Hematopoietic multipotent progenitor cell treated with erythropoietin and hydrocortisone succinate and interleukin-3 and kit ligand, for 6 days (in vitro differentiated cells): Measurements from ENCODE around the gene ARHGAP22.

ENCODE experiments used
- DNase-seq: peaks from one replicate; pipeline ENCODE4 v3.0.0-alpha.2; 2015

The ARHGAP22 gene

DNA sequence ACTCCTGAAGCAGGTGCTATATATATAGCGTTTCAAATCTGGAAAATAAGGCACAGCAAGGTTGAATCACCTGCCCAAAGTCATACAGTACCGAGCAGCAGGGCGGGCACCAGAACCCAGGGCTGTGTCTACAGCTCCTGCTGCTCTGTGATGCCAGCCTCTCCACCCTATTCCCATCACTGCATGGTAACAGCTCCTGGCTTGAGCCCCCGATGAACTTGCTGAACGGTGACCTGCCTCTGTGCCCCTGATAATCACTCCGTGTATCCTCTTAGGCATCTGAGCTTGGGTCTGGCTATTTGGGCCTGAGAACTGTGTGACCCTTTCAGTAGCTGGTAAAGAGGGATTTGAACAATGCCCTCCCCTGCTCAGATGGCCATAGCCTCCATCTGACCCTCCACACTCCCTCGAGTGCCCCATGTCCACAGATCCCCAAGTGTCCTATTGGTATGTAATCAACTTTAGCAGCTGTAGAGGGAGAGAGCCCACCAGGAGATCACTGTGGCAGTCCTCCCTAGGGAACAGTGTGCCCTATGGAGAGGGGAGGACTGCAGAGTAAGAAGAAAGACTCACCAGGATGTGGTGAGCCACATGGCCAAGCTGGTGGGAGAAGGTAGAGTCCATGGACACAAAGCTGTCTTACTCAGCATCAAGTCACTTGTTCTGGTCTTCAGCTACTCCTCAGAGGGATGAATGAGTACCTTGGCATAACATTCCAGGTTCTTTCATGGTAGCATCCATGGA lies 1.1 kb upstream of the ARHGAP22 start:
- no peak for DNase-seq

DNA sequence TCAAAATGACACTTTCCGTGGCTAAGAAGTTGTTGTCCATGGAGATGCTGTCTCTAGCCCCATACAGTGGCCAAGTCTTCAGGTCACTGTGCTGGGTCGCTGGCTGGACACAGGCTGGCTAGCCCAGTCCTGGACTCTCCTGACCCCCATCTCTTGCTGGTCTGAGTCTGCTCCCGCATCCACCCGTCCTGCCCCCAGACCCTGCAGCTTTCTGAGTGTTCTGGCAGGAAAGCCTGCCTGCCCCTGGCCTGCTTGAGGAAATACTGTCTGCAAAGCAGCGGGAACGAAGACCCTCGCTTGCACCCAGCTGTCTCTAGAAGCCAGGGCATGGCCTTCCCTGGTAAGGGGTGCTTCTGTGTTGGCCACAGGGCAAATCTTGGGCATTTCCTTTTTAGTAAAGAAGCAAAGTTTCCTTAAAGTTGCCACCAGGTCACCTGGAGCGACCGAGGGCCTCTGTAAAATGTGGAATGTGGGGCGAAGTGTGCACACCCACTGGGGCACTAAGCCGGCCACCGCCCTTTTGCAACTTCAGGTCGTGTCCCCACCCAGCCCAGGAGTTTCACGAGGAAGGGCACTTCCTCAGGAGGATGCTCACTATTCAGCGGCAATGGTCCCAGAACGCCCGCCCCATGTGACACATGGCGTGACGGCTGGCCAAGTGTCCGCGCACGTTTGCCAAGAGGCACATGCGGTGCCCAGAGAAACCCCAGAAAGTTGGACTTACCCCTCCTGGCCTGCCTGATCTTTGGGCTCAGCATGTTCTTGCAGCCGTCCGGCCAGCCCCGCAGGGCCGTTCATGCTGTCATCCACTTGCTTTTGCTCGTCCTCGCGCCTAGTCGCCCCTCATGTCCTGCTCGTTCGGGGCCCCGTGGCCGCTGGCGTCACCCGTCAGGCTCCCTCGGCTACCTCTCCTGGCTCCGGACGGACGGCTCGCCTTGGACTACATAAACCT lies 558 bp downstream of the ARHGAP22 start:
- DNase-seq, result no peak

DNA sequence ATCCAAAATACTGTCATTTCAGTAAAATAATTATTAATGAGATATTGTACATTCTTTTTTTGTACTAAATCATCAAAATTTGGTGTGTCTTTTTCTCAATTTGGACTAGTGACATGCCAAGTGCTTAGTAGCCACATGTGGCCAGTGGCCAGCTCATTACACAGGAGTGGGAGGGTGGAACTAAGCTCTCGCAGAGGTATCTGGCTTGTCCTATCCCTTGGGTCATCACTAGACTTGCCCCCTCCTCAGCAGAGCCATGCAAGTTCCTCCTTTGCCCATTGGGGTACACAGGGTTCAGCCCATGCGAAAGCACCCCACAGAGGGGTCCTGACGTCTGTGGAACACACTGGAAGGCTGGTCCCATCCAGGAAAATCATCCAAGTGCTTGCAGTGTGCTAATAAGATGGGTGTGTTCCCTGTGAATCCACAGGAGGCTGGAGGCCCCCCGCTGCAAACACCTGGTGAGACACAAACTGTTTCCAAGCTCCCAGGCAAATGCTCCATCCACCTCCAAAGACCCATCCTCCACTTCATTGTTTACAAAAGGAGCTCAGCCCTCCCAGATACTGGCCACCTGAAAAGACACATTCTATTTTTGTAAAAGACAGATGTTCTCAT lies 1.3 kb downstream of the ARHGAP22 start:
- DNase-seq, result no peak

DNA sequence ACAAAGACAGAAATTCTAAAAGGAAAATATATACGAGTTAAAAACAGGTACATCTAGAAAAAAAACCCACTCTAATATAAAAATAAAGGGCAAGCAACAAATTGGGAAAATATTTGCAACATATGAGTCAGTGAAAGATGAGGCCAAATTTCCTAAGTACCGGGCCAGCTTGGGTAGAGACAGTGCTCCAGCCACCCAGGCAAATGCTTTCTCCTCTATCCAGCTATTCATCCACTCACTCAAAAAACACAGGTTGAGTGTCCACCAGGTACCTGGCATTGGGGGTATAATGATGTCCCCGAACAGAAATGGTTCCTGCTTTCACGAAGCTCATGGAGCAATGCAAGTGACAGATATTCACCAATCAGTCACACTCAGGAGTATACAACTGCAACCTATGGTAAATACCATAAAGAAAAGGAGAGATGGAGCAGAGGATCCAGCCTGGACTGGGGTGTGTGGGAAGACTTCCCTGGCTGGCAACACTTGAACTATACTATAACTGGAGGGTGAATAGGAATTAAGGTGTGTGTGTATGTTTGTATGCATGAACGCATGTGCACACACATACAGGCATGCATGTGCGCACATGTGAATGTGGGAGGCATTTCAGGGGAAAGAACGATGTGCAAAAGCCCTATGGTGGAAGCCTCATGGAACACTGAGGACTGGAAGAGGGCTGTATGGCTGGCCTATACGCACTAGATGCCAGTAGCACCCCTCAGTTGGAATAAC lies 2.3 kb downstream of the ARHGAP22 start:
- no peak for DNase-seq

DNA sequence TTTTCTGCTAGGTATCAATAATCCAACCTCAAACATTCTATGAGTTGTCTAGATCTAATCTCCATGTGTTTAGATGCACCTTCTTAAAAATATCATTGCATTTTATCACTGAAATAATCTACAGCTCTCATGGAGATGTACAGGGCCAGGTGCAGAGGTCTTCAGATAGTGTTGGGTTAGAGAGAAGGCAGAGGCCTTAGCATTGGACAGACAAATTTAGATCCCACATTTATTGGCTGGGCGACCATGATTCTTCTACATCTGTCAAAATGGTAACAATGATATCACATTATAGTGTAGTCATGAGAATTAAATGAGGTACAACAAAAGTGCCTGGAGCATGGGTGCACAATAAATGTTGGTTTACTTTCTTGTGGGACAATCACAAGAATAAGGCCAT lies 3.1 kb downstream of the ARHGAP22 start:
- DNase-seq, result no peak

DNA sequence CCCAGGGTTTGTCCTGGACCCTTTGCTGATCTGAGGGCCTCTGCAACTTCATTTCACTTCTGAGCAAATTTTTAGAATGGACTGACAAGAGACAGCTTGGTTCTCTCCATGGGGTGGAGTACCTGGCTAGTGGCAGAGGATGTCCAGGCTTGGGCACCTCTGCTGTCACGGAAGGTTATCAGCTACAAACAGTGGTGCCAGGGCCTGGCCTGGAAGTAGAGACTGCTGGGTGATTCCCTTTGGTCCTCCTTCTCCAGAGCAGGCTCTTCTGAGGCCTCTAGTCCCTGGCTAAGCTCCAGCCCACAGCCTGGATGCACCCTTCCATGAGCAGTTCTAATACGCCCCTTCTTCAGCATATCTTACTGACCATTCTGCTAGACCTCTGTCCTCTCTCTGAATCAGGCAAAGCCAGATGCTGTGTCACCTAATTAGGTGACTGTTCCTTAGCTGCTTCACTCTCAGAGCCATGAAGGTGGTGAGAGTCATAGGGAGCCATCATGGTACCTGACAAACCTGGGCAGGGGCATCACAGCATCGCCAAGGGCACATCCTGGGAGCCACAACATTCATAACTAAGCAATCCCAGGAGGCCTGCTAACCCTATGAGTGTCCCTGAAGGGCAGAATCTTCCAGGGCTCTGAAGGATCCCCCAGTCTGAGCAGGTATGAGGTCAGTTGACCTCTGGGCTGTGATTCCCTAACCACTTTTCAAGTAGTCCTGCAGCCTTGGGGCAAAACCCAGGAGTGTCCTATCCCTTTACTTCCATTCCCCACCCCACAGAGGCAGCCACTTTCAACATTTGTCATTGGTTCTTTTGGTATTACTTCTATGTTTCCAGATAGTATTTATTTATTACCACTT lies 4.0 kb downstream of the ARHGAP22 start:
- DNase-seq, result no peak

DNA sequence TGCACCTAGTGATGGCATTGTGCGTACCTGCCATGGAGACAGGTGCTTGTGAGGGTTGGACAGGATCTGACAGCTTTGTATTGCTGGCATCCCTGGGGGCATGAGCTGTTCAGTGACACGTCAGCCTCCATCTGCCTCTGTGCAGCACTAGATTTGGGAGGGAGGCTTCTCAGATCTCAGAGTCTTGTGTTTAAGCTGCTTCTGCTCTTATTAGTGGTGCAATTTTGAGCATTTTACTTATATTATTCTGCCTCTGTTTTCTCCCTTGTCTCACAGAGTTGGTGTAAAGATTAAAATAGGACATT lies 5.1 kb downstream of the ARHGAP22 start:
- no peak for DNase-seq

DNA sequence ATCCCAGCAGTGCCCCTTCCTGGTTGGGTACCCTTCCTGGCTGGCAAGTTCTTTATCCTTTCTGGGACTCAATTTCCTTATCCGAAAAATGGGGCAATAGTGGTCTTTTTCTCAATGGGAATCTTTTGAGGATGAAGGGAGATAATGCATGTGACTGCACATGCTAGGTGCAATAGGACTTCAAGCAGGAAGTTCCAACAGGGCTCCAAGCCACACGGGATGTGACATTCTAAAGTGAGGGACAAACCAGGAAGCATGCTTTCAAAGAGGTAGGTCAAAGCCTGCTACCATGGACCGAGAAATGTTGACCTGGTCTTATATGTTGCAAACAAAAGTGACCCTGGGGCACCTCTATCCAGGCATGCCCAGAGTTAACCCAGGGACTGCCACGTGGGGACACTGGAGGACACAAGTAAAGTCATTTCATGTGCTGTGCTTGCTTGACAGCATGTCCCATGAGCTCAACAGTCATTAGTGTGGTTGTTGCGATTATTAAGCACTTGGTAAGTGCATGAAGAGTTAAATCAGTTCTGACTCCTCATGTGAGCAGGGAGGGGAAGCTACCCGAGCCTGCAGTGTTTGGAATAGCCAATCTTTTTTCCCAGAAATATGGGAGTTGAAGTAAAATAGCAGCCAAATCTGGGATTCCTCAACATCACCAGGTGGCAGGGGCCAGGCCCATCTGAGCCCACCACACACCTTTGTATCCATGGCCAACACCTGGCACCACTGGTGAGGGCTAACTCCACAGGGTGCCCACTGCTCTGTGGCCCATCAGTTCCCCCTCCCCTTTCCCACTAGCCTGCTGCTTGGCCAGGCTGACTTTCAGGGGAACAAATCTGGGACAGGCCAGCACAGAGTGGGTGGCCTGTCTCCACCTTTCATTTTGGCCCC lies 5.7 kb downstream of the ARHGAP22 start:
- DNase-seq, result no peak

DNA sequence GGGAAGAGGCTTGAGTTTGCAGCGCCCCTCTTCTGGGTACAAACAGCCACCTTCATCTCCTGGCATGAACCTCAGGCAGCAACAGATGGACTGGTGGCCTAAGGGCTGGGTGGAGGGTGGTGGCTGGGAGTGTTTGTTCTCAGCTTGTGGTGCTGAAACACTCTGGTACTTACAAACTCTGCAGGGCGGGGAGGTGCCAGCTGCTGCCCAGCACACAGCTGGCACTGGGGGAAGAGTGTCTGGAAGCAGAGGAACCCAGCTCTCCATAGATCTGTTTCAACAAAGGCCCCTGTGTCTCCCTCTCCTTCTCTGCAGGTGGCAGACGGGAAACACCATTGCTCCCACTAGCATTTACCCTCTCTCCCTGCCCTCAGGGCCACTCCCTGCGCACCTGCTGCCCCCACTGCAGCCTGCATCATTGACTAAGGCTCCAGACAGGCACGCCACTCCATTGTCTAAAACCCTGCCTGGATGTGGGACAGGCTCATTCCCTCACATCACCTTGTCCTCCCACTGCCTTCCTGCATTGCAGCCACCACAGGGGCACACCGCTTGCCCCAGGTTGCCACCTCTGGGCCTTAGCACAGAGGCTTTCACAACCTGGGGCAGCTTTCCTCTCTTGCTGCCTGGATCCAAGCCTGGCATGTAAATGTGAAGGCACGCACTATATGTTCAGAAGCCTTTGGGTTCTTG lies 6.5 kb downstream of the ARHGAP22 start:
- no peak for DNase-seq

DNA sequence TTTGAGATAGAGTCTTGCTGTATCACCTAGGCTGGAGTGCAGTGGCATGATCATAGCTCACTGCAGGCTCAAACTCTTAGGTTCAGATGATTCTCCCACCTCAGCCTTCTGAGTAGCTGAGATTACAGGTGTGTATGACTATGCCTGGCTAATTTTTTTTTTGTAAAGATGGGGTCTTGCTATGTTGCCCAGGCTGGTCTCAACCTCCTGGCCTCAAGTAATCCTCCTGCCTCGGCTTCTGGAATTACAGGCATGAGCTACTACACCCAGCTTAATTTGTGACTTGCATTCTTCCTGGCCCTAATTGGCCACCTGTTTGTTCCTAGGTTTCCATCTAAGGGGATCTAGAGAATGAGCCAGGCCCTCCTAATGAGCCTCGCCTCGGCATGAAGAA lies 9.3 kb downstream of the ARHGAP22 start:
- DNase-seq, result no peak

DNA sequence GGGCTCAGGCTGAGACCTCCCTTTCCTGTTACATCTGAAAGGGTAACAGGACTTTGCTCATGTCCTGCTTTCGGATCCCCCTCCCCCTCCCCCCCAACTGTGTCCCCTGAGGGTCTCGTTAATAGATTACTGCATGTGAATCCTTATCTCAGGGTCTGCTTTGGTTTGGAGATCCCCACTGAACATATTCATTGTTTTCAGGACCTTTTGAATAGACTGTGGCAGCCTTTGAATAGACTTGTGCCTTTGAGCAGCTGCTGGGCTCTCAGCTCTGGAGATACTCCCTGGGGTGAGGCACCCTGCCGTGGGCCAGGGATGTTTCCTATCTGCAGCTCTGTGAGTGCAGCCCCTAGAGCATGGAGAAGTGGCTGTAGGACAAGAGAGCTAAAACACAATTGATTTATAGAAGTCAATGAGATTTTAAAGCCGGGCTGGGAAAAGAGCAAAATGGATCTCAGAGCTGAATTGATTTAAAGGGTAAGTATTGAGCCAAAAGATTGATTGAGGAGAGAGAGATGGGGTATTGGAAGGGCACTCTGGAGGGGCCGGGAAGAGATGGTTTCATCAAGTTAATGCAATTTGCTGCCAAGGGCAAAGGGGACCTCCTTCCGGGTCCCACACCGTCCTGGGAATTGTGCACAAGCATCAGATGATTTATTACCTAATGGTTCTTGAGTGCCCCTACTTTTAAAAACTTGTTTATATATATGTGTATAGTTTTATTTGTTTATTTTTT lies 9.9 kb downstream of the ARHGAP22 start:
- DNase-seq, result no peak

DNA sequence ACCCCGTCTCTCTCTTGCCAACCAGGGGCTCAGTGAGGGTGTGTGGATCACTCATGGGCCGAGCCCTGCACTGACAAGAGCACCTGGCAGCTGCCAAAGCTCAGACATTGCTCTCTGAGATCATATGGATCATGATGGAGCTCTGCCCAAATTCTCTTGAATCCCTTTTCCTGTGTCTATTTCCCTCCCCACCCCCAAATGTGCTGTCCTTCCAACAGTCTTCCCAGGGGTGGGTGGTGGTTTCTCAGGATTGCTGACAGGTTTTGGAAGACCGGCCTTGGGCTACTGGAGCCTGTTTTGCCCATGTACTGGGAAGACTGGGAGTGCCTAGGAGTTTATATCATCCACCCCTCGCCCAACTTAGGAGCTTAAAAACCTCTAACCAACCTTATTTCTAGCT lies 10.5 kb downstream of the ARHGAP22 start:
- DNase-seq, result no peak

DNA sequence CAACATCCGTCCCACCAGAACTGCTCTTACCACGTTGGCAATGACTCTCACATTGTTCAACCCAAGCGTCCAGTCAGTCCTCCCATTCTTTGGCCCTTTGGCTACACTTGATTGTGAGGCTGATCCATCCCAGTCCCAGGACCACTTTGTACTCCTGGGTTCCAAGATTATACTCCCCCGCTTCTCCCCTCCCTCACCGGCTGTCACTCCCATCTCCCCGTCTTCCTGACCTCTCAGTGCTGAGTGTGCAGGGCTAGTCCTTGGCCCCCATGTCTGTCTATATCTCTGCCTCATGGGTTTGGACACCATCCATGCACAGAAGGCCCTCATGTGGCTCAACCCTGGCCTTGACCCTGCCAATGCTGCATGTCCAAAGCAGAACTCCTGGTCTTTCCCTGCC lies 12.5 kb downstream of the ARHGAP22 start:
- DNase-seq, result no peak

DNA sequence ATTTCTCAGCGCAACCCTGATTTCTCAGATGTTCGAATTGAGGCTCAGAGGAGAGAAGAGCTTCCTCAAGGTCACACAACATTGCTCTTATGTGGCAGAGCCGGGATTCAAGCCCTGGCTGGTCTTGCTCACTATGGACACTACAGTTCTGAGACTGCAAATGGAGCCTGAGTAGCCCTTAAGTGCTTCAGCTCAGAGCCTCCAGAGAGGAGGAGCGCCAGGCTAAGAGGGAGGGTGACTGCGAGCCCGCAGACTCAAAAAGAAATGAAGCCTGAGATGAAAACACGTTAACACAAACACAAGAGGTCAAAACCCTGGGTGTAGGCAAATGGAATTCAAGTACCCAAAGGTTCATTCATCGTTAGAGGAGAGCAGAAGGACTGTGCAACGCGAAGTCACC lies 13.9 kb downstream of the ARHGAP22 start:
- DNase-seq, result no peak

DNA sequence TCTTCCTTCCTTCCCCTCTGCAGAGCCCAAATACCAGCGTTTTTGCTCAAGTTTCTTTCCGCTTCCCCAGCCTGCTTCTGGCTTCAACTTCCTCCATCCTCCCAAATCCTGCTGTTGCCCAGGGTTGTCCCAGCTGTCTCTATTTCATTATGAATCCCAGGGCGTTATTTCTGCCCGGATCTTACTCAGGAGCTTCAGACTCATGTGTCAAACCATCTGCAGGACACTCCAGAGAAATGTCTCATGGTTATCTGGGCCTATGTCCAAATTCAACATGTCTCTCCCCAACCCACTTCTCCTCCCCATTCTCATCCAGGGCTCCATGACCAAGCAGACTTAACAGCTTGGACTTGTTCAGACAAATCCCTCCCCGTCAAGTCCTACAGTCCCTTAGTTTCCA lies 15.6 kb downstream of the ARHGAP22 start:
- DNase-seq, result no peak

DNA sequence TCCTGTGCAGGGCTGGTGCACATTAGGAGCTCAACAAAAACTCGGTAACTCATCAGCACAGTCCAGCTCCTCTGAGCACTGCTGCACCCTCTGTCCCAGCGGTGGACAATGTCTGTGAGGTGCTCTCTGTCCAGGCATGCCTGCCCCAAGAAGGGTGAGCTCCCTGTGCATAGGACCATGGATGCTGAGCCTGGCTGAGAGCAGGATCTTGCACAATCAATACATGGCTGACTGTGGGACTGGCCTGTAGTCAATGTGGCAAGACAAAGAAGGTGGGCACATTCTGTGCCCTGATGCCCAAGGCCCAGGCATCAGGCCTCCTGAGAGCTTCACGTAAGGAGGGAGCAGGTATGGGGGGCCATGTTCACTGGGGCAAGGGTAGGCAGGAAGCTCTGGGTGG lies 17.1 kb downstream of the ARHGAP22 start:
- no peak for DNase-seq

DNA sequence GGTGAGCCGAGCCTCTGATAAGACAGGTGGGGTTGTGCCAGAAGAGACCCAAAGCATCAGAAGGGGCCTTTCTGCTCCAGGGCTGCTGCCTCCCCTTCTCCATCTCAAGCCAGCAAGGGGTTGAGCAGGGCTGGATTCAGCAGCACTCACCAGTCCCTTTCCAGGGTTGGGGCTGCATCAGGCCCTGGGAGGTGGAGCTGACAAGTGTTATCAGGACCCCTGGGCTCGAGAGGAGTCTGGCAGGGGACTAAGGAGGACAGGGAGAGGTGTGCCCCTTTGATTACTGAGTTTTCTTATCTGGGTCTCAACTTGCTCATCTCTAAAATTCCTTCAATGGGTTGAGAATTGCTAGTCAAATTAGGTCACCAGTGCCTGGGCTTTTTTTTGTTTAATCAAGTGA lies 17.8 kb downstream of the ARHGAP22 start:
- no peak for DNase-seq

DNA sequence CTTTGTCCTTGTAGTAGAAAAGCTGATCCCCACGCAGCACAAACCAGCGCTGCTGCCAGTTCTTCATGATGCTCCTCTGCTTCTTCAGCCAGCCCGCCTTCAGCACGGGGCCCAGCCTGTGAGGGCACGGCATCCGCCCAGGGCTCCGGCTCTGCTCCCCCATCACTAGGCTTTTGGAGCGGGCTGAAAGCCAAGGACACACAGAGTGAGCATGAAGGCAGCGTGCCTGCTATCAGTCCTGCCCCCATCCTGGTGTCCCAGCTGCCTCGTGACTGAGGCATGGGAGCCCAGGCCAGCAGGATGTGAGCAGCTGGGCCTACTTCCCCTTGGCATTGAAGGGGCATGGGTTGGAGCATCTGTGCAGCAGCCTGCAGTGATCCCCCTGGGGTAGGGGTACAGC lies 21.9 kb downstream of the ARHGAP22 start:
- no peak for DNase-seq

DNA sequence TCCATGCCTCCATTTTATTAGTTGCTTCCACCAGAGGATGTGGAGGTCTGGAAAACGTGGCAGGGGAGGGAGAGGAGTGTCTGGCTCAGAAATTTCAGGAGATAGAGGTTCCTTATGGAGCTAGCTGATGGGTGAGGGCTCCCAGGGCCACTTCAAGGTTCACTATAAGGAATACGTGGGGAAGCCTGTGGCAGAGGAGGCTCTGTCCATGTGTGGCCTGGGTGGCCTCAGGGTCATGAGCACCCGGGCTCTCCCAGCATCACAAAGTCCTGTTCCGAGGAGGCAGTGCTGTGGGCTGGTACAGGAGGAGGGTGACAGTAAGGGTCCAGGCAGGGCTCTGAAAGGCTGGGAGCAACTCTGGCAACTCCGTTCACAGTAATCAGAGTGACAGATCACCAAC lies 24.6 kb downstream of the ARHGAP22 start:
- DNase-seq, result no peak
